HG03064 (cell line): ENCODE measurements around the gene MAMLD1.

Experiments
- ATAC-seq: cut with Tn5 transposase; IDR thresholded peaks from one replicate; pipeline ENCODE4 v1.9.1; 2021; ENCODE audit warnings: low read depth; ENCODE audit not compliant: unreplicated experiment

Gene MAMLD1

GRCh38 chrX:150551963-150552362, 188.8 kb downstream of the MAMLD1 start:
- no peak for ATAC-seq

GRCh38 chrX:150558424-150558823, 195.3 kb downstream of the MAMLD1 start:
- ATAC-seq, result no peak
